Lung (tissue), 12 donors: ENCODE data around the gene INTS11. TPM values are rescaled to one million over a fixed set of nuclear protein-coding genes. Genes with fewer than 3 reads are reported as not detected.

Source experiments
- ATAC-seq: fragments of 200-7000 bp; cut with Tn5 transposase; one replicate; pipeline ENCODE4 v1.9.1; 2020; ENCODE audit warnings: moderate number of reproducible peaks; ENCODE audit not compliant: insufficient read depth, low FRiP score
- DNase-seq, 3 donors: peaks; one replicate each; pipeline ENCODE4 v3.0.0-alpha.2; 2013 to 2017
- H3K27ac ChIP-seq, 2 donors: one replicate each; pipeline ENCODE4 v1.5.1; 2013; ENCODE audit warnings: mild to moderate bottlenecking in 2 of 2, moderate library complexity in 2 of 2, control low read depth in 1 of 2, inconsistent platforms in 1 of 2, low read depth in 1 of 2, low read length in 1 of 2
- H3K27me3 ChIP-seq, 3 donors: one replicate each; pipeline ENCODE4 v1.5.1; 2013; ENCODE audit warnings: low read length in 2 of 3; ENCODE audit not compliant: control insufficient read depth in 3 of 3, insufficient read depth in 3 of 3
- H3K36me3 ChIP-seq, 4 donors: one replicate each; pipeline ENCODE4 v1.5.1; 2013; ENCODE audit warnings: low read length in 4 of 4, mild to moderate bottlenecking in 1 of 4, moderate library complexity in 1 of 4; ENCODE audit not compliant: control insufficient read depth in 4 of 4, insufficient read depth in 4 of 4
- H3K4me1 ChIP-seq, 5 donors: one replicate each; pipeline ENCODE4 v1.5.1; 2013; ENCODE audit warnings: low read length in 5 of 5, mild to moderate bottlenecking in 2 of 5, moderate library complexity in 1 of 5; ENCODE audit not compliant: control insufficient read depth in 5 of 5, insufficient read depth in 5 of 5
- H3K4me3 ChIP-seq: one replicate; pipeline ENCODE4 v1.5.1; 2013; ENCODE audit warnings: mild to moderate bottlenecking, control low read depth, moderate library complexity
- H3K9ac ChIP-seq, 2 donors: one replicate each; pipeline ENCODE4 v1.5.1; 2013; ENCODE audit warnings: low read length in 2 of 2, control low read depth in 1 of 2; ENCODE audit not compliant: insufficient read depth in 1 of 2
- H3K9me3 ChIP-seq, 4 donors: one replicate each; pipeline ENCODE4 v1.5.1; 2013; ENCODE audit warnings: low read length in 3 of 4, mild to moderate bottlenecking in 1 of 4, moderate library complexity in 1 of 4; ENCODE audit not compliant: control insufficient read depth in 4 of 4, insufficient read depth in 3 of 4
- CTCF ChIP-seq: IDR thresholded peaks from 2 replicates; pipeline ENCODE4 v1.5.1; 2012; ENCODE audit warnings: mild to moderate bottlenecking; ENCODE audit errors: control extremely low read depth, extremely low read depth
- WGBS, 2 donors: extraction: QIAGEN DNeasy Blood & Tissue Kit; methylation state at CpG; one replicate each; pipeline ENCODE4 v1.1.7; 2013; 5-methylcytosine and 5-hydroxymethylcytosine counted together
- polyA plus RNA-seq, 2 donors: library from polyadenylated mRNA; stranded (reverse); fragments of 200-250 nt; gene quantifications; one replicate each; pipeline ENCODE4 v1.2.1, GENCODE V29; 2013
- total RNA-seq, 2 donors: library from RNA; depleted of rRNA in 1 of 2; stranded (reverse); fragments of >200 nt in 1 of 2; gene quantifications; one replicate each; pipeline ENCODE4 v1.2.1, GENCODE V29; 2014 to 2021
- donor health status: control.
- donor health status: control.
- donor health status: Bipolar disorder and iron deficiency.
- donor health status: healthy.
- donor health status: DM: yes; HTN: yes; CAD: no.

Gene INTS11
- total and polyA plus RNA-seq, 4 donors: 89.8 to 130 (median 96.7) TPM

DNA sequence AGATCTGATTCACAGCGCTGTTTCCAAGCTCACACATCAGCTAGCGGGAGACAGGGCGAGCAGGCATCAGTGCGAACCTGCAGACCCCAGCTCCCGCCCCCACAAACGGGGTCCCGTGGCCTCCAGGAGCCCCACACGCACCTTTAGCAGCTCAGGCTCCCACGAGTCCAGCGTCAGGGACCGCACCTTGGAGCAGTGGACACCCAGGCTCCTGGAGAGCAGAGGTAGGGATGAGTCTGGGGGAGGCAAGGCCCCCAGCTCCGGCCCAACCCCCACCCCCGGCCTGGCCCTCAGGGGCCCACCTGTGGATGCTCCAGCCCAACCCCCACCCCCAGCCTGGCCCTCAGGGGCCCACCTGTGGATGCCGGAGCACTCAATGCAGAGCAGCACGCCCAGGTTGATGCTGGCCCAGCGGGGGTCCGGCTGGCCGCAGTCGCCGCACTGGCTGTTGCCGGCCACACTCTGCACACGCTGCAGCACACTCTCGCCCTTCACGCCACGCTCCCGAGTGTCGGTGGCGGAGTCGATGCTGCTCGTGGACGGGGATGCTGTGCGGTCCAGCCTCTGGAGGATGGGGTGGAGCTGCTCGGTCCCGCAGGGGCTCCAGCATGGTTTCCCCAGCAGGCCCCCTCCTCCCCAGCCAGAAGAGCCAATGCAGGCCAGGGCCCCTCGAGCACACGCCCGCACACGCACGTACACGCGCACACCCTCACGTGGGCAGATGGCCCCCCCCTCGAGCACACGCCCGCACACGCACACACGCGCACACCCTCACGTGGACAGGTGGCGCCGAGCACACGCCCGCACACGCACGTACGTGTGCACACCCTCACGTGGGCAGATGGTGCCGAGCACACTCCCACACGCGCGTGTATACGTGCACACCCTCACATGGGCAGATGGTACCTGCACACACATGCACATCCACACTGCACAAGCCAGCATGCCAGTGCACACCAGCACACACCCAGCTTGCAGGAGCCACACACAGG, 28.1 kb downstream of the INTS11 start:
- 94 to 96% methylated on average over 62 of the region's 62 CpGs for WGBS, 2 donors
- no peaks in the 10 kb centered on the region for H3K9me3 ChIP-seq
- H3K9ac ChIP-seq: no peak overlapping the region
- H3K27me3 ChIP-seq: no peaks in the 10 kb centered on the region
- H3K36me3 ChIP-seq: peaks cover 0 to 27% (median 4%) of the 10 kb centered on the region in 4 donors
- TF ChIP-seq CTCF: no peak
- peaks cover 0 to 3% (median 0%) of the 10 kb centered on the region in 5 donors for H3K4me1 ChIP-seq
- ATAC-seq (no peak), DNase-seq (no peak)
- H3K4me3 ChIP-seq: no peak overlapping the region
- no peak overlapping the region for H3K27ac ChIP-seq

DNA sequence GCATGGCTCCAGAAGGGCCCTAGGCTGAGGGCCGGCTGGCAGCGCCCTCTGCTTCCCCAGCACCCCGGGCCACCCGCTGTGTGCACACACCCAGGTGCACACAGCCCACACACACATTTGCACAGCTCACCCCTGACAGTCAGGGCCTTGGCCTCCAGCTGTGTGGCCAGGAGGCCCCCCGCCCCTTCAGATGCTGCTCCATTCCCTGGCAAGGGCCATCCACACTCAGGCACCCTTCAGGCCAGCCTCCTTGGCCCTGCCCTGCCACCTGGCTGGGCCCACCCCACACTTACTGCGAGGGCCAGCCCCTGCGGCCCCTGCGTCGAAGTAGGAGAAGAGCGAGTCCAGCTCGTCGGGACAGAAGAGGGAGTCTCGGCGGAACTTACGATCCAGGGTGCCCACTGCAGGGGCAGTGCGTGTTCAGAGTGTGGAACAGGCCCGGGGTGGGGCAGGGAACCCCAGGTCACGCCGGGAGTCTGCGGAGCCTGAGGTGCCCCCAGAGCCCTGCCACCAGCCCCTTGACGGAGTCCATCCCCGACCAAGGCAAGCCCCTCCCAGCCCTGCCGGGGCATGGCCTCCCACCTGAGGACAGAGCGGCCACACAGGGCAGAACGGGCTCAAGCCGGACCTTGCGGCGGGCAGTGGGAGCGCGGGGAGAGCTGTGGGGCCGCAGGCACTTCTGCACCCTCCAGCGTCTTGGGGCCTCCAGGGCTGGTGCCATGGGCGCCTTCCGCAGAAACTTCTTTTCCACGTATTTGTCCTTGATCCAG, 29.1 kb downstream of the INTS11 start:
- H3K27me3 ChIP-seq: no peaks in the 10 kb centered on the region
- DNase-seq: no peak
- 95 to 98% methylated on average over 33 to 35 of the region's 35 CpGs for WGBS, 2 donors

GRCh38 chr1:1294250-1294890, 30.1 kb downstream of the INTS11 start:
- no peaks in the 10 kb centered on the region for H3K9me3 ChIP-seq
- 89 to 95% methylated on average over 57 to 58 of the region's 58 CpGs for WGBS, 2 donors
- H3K9ac ChIP-seq: no peak overlapping the region
- H3K27me3 ChIP-seq: no peaks in the 10 kb centered on the region
- no peak for TF ChIP-seq CTCF
- H3K4me3 ChIP-seq: no peak overlapping the region
- H3K4me1 ChIP-seq: peaks cover 0 to 5% (median 0%) of the 10 kb centered on the region in 5 donors
- no peak for ATAC-seq
- DNase-seq: no peak
- H3K36me3 ChIP-seq: peaks cover 0 to 23% (median 4%) of the 10 kb centered on the region in 4 donors
- H3K27ac ChIP-seq: no peak overlapping the region

More for the DNA sequence above, 29.1 kb downstream of the INTS11 start:
- Histone ChIP-seq H3K4me3 (no peak overlapping the region), H3K27ac (no peak overlapping the region), H3K36me3 (peaks cover 0 to 25% (median 4%) of the 10 kb centered on the region in 4 donors), H3K9ac (no peak overlapping the region), H3K4me1 (peaks cover 0 to 5% (median 0%) of the 10 kb centered on the region in 5 donors), H3K9me3 (no peaks in the 10 kb centered on the region)
- TF ChIP-seq CTCF: no peak
- ATAC-seq: no peak
